Endothelial cell (in vitro differentiated cells): ENCODE data around the gene TBC1D23. TPM values are rescaled to one million over a fixed set of nuclear protein-coding genes. Genes with fewer than 3 reads are reported as not detected.

Experiments
- DNase-seq: peaks from one replicate; pipeline ENCODE4 v3.0.0; 2021; ENCODE audit warnings: low spot score
- H3K27ac Mint-ChIP-seq: one replicate; pipeline ENCODE4 v1.8.0; 2021; ENCODE audit warnings: mixed read lengths, inconsistent platforms; ENCODE audit not compliant: unreplicated experiment
- H3K27me3 Mint-ChIP-seq: one replicate; pipeline ENCODE4 v1.8.0; 2021; ENCODE audit warnings: mild to moderate bottlenecking, moderate library complexity, mixed read lengths, inconsistent platforms; ENCODE audit not compliant: unreplicated experiment
- H3K36me3 Mint-ChIP-seq: one replicate; pipeline ENCODE4 v1.8.0; 2021; ENCODE audit warnings: mild to moderate bottlenecking, low read depth, mixed read lengths, inconsistent platforms; ENCODE audit not compliant: unreplicated experiment
- H3K4me1 Mint-ChIP-seq: one replicate; pipeline ENCODE4 v1.8.0; 2021; ENCODE audit warnings: mild to moderate bottlenecking, mixed read lengths, inconsistent platforms; ENCODE audit not compliant: unreplicated experiment
- H3K4me3 Mint-ChIP-seq: one replicate; pipeline ENCODE4 v1.8.0; 2021; ENCODE audit warnings: mild to moderate bottlenecking, mixed read lengths, inconsistent platforms; ENCODE audit not compliant: unreplicated experiment
- H3K9me3 Mint-ChIP-seq: one replicate; pipeline ENCODE4 v1.8.0; 2021; ENCODE audit warnings: mixed read lengths, inconsistent platforms; ENCODE audit not compliant: unreplicated experiment
- total RNA-seq: library from RNA; stranded (reverse); fragmentation: NEBNext Ultra II Directional; extraction: Animal tissue kit (Norgen Biotek cat#: 25700); gene quantifications from one replicate; pipeline ENCODE4 v1.2.1, GENCODE V29; 2021; ENCODE audit not compliant: unreplicated experiment
- TF ChIP-seq, protein P1 (sequence below): fragments of 200-600 bp; sonication (generic); IDR thresholded peaks from one replicate; pipeline ENCODE4 v1.5.0; 2021; ENCODE audit warnings: antibody characterized with exemption; ENCODE audit not compliant: unreplicated experiment

The TBC1D23 gene
- total RNA-seq, 1 donor from 2014 or later, result 31.2 TPM

DNA sequence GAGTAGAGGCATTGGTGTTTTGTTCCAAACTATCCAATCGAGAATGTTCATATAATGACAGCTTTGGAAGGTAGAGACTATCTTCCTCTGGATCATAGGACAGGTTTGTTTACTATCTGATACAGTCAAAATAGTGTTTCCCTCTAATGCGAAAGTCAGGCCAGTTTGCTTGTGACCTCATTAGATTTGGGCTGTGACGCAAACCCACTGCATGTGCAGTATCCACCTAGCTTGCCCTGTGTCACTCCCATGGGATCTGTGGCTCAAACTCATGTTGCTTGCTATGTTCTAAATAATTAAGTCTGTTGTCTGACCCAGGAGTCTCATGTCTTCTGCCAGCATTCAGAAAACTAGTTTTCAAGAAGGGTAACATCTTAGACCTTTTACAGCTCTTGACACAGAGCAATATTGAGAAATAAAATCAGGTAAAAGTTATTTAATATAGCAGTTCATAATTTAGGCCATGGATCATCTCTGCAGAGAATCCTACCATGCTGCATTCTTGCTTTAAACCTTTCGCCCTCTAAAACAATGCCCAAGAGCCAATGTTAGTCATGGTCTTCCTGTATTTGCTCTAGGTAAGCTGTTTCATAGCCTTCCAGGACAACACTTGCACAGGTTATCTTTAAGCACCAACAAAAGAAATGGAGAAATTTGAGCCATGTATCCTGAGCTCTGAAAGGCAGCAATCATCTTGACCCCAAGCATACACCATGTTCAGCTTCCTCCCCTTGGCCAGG lies 100.1 kb downstream of the TBC1D23 start:
- no peaks in the 10 kb centered on the region for H3K9me3 Mint-ChIP-seq
- no peaks in the 10 kb centered on the region for H3K4me1 Mint-ChIP-seq
- no peak for DNase-seq
- peaks cover 15% of the 10 kb centered on the region for H3K36me3 Mint-ChIP-seq
- no peak overlapping the region for H3K4me3 Mint-ChIP-seq
- no peak overlapping the region for H3K27ac Mint-ChIP-seq
- TF ChIP-seq, protein P1, sequence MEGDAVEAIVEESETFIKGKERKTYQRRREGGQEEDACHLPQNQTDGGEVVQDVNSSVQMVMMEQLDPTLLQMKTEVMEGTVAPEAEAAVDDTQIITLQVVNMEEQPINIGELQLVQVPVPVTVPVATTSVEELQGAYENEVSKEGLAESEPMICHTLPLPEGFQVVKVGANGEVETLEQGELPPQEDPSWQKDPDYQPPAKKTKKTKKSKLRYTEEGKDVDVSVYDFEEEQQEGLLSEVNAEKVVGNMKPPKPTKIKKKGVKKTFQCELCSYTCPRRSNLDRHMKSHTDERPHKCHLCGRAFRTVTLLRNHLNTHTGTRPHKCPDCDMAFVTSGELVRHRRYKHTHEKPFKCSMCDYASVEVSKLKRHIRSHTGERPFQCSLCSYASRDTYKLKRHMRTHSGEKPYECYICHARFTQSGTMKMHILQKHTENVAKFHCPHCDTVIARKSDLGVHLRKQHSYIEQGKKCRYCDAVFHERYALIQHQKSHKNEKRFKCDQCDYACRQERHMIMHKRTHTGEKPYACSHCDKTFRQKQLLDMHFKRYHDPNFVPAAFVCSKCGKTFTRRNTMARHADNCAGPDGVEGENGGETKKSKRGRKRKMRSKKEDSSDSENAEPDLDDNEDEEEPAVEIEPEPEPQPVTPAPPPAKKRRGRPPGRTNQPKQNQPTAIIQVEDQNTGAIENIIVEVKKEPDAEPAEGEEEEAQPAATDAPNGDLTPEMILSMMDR, result no peak
- H3K27me3 Mint-ChIP-seq, result no peaks in the 10 kb centered on the region

DNA sequence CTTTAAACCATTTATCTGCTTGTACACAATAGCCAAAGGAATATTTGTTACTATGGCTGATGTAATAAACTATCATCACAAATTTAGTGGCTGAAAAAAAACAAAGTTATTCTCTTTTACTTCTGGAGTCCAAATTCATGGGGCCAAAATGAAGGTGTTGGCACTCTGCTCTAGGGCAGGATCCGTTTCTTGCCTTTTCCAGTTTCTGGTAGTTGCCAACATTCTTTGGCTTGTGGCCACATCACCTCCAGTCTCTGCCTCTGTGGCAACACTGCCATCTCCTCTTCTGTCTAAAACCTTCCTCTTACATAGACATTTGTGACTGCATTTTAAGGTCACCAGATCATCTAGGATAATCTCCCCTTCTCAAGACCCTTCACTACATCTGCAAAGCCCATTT lies 101.1 kb downstream of the TBC1D23 start:
- Mint-ChIP-seq H3K27me3 (no peaks in the 10 kb centered on the region), H3K9me3 (no peaks in the 10 kb centered on the region), H3K4me1 (no peaks in the 10 kb centered on the region), H3K27ac (no peak overlapping the region), H3K36me3 (peaks cover 17% of the 10 kb centered on the region), H3K4me3 (no peak overlapping the region)
- TF ChIP-seq, protein P1, result no peak
- no peak for DNase-seq

DNA sequence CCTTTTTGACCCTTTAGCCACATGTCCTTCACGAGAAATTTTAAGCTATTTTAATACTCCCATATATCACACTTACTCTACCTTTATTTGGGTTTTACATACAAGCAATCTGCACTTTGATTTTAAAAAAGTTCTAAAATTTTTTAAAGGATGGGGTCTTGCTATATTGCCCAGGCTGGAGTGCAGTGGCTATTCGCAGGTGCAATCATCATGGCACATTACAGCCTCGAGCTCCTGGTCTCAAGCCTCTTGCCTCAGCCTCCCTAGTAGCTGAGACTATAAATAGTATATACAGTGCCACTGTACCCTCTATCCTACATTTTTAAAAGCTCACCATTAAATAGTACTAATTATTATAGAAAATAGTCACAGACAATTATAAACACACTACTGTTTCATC lies 103.6 kb downstream of the TBC1D23 start:
- Mint-ChIP-seq H3K9me3 (no peaks in the 10 kb centered on the region), H3K4me1 (no peaks in the 10 kb centered on the region), H3K4me3 (no peak overlapping the region), H3K27ac (no peak overlapping the region), H3K27me3 (no peaks in the 10 kb centered on the region), H3K36me3 (peaks cover 17% of the 10 kb centered on the region)
- DNase-seq, result no peak
- TF ChIP-seq, protein P1, result no peak

DNA sequence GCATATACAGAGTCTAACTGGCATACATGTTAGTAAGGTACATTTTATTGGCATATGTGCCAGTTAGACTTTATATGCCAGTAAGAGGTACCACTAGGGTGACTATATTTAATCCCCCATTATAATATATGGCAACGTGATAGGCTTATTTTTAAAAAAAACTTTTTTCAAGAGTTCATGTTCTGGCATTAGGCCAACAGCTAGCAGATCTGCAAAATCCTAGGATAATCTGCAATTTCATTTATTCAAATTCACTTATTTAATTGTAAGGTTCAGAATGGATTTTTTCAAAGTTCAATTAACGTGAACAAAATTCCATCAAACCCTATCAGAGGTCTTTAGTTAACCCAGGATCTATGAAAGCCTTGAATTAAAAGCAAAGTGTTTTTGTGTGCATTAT lies 105.6 kb downstream of the TBC1D23 start:
- Mint-ChIP-seq H3K27me3 (no peaks in the 10 kb centered on the region), H3K9me3 (no peaks in the 10 kb centered on the region), H3K4me3 (no peak overlapping the region), H3K27ac (no peak overlapping the region), H3K36me3 (peaks cover 12% of the 10 kb centered on the region), H3K4me1 (no peaks in the 10 kb centered on the region)
- TF ChIP-seq, protein P1, result no peak
- DNase-seq, result no peak

DNA sequence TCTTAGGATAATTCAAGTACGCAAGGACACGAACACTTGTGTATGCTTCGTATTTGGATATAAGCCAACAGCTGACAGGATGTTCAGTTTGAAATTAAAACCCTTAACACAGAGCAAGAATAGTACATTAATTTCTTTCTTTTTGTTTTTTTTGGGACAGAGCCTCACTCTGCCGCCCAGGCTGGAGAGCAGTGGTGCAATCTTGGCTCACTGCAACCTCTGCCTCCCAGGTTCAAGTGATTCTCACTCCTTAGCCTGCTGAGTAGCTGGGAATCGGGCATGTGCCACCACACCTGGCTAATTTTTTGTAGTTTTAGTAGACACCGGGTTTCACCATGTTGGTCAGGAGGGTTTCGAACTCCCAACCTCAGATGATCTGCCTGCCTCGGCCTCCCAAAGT lies 107.6 kb downstream of the TBC1D23 start:
- Mint-ChIP-seq H3K27ac (no peak overlapping the region), H3K4me3 (no peak overlapping the region), H3K27me3 (no peaks in the 10 kb centered on the region), H3K9me3 (no peaks in the 10 kb centered on the region), H3K36me3 (peaks cover 7% of the 10 kb centered on the region), H3K4me1 (no peaks in the 10 kb centered on the region)
- TF ChIP-seq, protein P1, result no peak
- DNase-seq, result no peak
